B cell (primary cell): Measurements from ENCODE around the gene PFDN2. TPM values are rescaled to one million over a fixed set of nuclear protein-coding genes. Genes with fewer than 3 reads are reported as not detected.

Source experiments
- ATAC-seq: fragments of 200-7000 bp; cut with Tn5 transposase; one replicate; pipeline ENCODE4 v1.10.0; 2021; ENCODE audit warnings: low read depth, mild to moderate bottlenecking, moderate number of reproducible peaks, moderate library complexity
- CTCF ChIA-PET: fragments of 350-600 bp; sonication (Branson Sonifier 250); formaldehyde crosslinking; loops from one replicate; lab custom pipeline; 2021; ENCODE audit warnings: antibody characterized with exemption, inconsistent platforms; lab: Charles Lee
- POLR2A ChIA-PET: fragments of 350-600 bp; sonication (Branson Sonifier 250); formaldehyde crosslinking; loops from one replicate; lab custom pipeline; 2021; ENCODE audit warnings: antibody characterized with exemption; lab: Charles Lee
- DNase-seq: peaks from one replicate; pipeline ENCODE4 v3.0.0; 2013
- H2AFZ ChIP-seq: 2 replicates; pipeline ENCODE4 v1.6.1; 2012; ENCODE audit warnings: mild to moderate bottlenecking, low read depth, low read length; ENCODE audit not compliant: insufficient read depth, poor library complexity, severe bottlenecking
- H3K27ac ChIP-seq, 2 donors: 1 replicate in 1 of 2; 2 replicates in 1 of 2; pipeline ENCODE4 v1.5.1; 2012 to 2013; ENCODE audit warnings: low read length in 2 of 2, mild to moderate bottlenecking in 2 of 2, moderate library complexity in 1 of 2
- H3K27me3 ChIP-seq, 4 experiments: fragments of 200-600 bp in 1 of 4; sonication (generic) in 1 of 4; replicated peaks in 1 of 4; 1 replicate in 2 of 4; 2 replicates in 2 of 4; pipeline versions ENCODE4 v1.6.1 to v1.7.0; 2013 to 2016; ENCODE audit warnings: low read length in 3 of 4, mild to moderate bottlenecking in 2 of 4, mixed read lengths in 1 of 4, moderate library complexity in 1 of 4; ENCODE audit not compliant: insufficient read depth in 4 of 4, control insufficient read depth in 3 of 4; ENCODE audit errors: control extremely low read depth in 1 of 4
- H3K36me3 ChIP-seq, 2 experiments: replicated peaks in 1 of 2; 1 replicate in 1 of 2; 2 replicates in 1 of 2; pipeline versions ENCODE4 v1.6.1 to v1.7.1; 2013; ENCODE audit warnings: low read length in 1 of 2; ENCODE audit not compliant: insufficient read depth in 2 of 2, control insufficient read depth in 1 of 2; ENCODE audit errors: control extremely low read depth in 1 of 2, extremely low read depth in 1 of 2
- H3K4me1 ChIP-seq, 2 donors: fragments of 200-600 bp in 1 of 2; sonication (generic) in 1 of 2; 1 replicate in 1 of 2; 2 replicates in 1 of 2; pipeline versions ENCODE4 v1.5.1 to v1.6.1; 2013 to 2017; ENCODE audit warnings: low read length in 2 of 2; ENCODE audit not compliant: control insufficient read depth in 2 of 2, insufficient read depth in 2 of 2
- H3K4me2 ChIP-seq: replicated peaks from 2 replicates; pipeline ENCODE3; 2012; ENCODE audit warnings: mild to moderate bottlenecking, low read depth, low read length; ENCODE audit not compliant: poor library complexity, severe bottlenecking
- H3K4me3 ChIP-seq, 5 experiments: fragments of 200-600 bp in 1 of 5; sonication (generic) in 1 of 5; 1 replicate in 3 of 5; 2 replicates in 2 of 5; pipeline versions ENCODE4 v1.5.1 to v1.7.0; 2011 to 2016; ENCODE audit warnings: low read length in 4 of 5, mild to moderate bottlenecking in 4 of 5, low read depth in 2 of 5, control low read depth in 1 of 5, moderate library complexity in 1 of 5; ENCODE audit not compliant: insufficient read depth in 1 of 5; ENCODE audit errors: control extremely low read depth in 1 of 5, extremely low read depth in 1 of 5
- H3K79me2 ChIP-seq: fragments of 200-600 bp; sonication (generic); one replicate; pipeline ENCODE4 v1.6.0; 2016; ENCODE audit warnings: low read length; ENCODE audit not compliant: control insufficient read depth, insufficient read depth
- H3K9ac ChIP-seq: fragments of 200-600 bp; sonication (generic); 2 replicates; pipeline ENCODE4 v1.6.1; 2017; ENCODE audit warnings: mild to moderate bottlenecking, low read length, moderate library complexity
- H3K9me3 ChIP-seq, 3 donors: one replicate each; pipeline versions ENCODE4 v1.6.1 to v1.7.1; 2013; ENCODE audit warnings: low read length in 2 of 3; ENCODE audit not compliant: control insufficient read depth in 2 of 3, insufficient read depth in 1 of 3; ENCODE audit errors: control extremely low read depth in 1 of 3
- H4K20me1 ChIP-seq: 2 replicates; pipeline ENCODE4 v1.6.0; 2012; ENCODE audit warnings: mild to moderate bottlenecking, low read length; ENCODE audit not compliant: insufficient read depth, control insufficient read depth, poor library complexity, severe bottlenecking
- H3K27ac Mint-ChIP-seq: one replicate; pipeline ENCODE4 v1.8.0; 2021; ENCODE audit warnings: mixed read lengths
- H3K27me3 Mint-ChIP-seq: one replicate; pipeline ENCODE4 v1.8.0; 2021; ENCODE audit warnings: mixed read lengths
- H3K4me1 Mint-ChIP-seq: one replicate; pipeline ENCODE4 v1.8.0; 2021; ENCODE audit warnings: mixed read lengths
- H3K4me3 Mint-ChIP-seq: one replicate; pipeline ENCODE4 v1.8.0; 2021; ENCODE audit warnings: mixed read lengths
- H3K9me3 Mint-ChIP-seq: one replicate; pipeline ENCODE4 v1.8.0; 2022; ENCODE audit warnings: mixed read lengths; ENCODE audit not compliant: insufficient read depth
- EZH2 ChIP-seq: IDR thresholded peaks from 2 replicates; pipeline ENCODE4 v1.6.1; 2012; ENCODE audit warnings: borderline replicate concordance, low read depth, mild to moderate bottlenecking, moderate library complexity, low read length; ENCODE audit not compliant: insufficient read depth, poor library complexity, severe bottlenecking
- WGBS: methylation state at CpG from one replicate; pipeline ENCODE4 v1.1.5; 2013; ENCODE audit warnings: missing lambda C conversion rate; ENCODE audit not compliant: insufficient coverage; 5-methylcytosine and 5-hydroxymethylcytosine counted together
- intact Hi-C: fragments of 100-400 bp; cut with micrococcal nuclease; formaldehyde crosslinking; loops from one replicate; pipeline ENCODE4 v1.10.0; 2022
- polyA plus RNA-seq: library from polyadenylated mRNA; depleted of rRNA; stranded (reverse); fragments of >200 nt; gene quantifications from 2 replicates; pipeline ENCODE4 v1.2.3, GENCODE V29; 2012
- total RNA-seq, 2 donors: library from RNA; stranded (reverse); fragments of 120-200 nt in 1 of 2; gene quantifications; 1 replicate in 1 of 2; 2 replicates in 1 of 2; pipeline versions ENCODE4 v1.2.3 to v1.2.4, GENCODE V29; 2013 to 2022
- TF ChIP-seq, protein P1 (sequence below): fragments of 200-600 bp; IDR thresholded peaks from one replicate; pipeline ENCODE4 v1.8.0; 2022; ENCODE audit warnings: antibody characterized with exemption, mild to moderate bottlenecking

The PFDN2 gene
- total and polyA plus RNA-seq, 2 donors (not counting 1 experiment from before 2014, with no cell fraction given): 29.9 to 43.2 TPM

DNA sequence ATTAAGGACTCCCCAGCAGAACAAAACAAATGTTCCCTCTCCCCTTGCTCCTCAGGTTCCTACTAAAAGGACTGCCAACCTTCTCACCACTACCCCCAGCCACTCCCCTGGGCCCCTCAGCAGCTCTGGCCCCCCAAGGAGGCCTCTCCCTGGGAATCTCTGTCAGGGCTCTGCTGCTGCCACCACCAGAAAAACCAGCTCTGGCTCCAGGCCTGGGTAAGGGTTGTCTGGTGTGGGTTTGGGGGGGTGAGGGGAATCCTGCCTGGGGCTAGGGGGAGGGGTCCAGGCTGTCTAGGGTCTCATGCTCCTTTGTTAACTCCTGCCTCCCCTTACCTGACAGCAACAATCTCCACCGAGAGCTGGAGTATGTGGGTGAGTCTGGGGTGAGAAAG lies 33.2 kb downstream of the PFDN2 start:
- Histone ChIP-seq H3K9me3 (no peaks in the 10 kb centered on the region), H3K36me3 (no peaks in the 10 kb centered on the region), H3K9ac (no peak overlapping the region), H3K4me3 (no peak overlapping the region), H3K27me3 (no peaks in the 10 kb centered on the region), H4K20me1 (no peaks in the 10 kb centered on the region), H3K79me2 (no peaks in the 10 kb centered on the region), H3K27ac (no peak overlapping the region), H3K4me1 (no peaks in the 10 kb centered on the region), H2AFZ (no peak overlapping the region), H3K4me2 (no peak overlapping the region)
- no peak for TF ChIP-seq EZH2
- TF ChIP-seq, protein P1, sequence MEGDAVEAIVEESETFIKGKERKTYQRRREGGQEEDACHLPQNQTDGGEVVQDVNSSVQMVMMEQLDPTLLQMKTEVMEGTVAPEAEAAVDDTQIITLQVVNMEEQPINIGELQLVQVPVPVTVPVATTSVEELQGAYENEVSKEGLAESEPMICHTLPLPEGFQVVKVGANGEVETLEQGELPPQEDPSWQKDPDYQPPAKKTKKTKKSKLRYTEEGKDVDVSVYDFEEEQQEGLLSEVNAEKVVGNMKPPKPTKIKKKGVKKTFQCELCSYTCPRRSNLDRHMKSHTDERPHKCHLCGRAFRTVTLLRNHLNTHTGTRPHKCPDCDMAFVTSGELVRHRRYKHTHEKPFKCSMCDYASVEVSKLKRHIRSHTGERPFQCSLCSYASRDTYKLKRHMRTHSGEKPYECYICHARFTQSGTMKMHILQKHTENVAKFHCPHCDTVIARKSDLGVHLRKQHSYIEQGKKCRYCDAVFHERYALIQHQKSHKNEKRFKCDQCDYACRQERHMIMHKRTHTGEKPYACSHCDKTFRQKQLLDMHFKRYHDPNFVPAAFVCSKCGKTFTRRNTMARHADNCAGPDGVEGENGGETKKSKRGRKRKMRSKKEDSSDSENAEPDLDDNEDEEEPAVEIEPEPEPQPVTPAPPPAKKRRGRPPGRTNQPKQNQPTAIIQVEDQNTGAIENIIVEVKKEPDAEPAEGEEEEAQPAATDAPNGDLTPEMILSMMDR: no peak
- Mint-ChIP-seq H3K4me3 (no peak overlapping the region), H3K9me3 (no peaks in the 10 kb centered on the region), H3K4me1 (no peaks in the 10 kb centered on the region), H3K27ac (no peak overlapping the region), H3K27me3 (peaks cover 7% of the 10 kb centered on the region)
- DNase-seq: no peak
- POLR2A ChIA-PET: no interaction called here
- no peak for ATAC-seq
- intact Hi-C loops: no loop called here
- no CpG with 5 or more reads among the region's 1 CpG for WGBS
- CTCF ChIA-PET: interaction anchor here (1.1 kb wide), 1 partner anchor 14 kb away, joined by 4 read pairs; no protein-coding TSS in a partner anchor

DNA sequence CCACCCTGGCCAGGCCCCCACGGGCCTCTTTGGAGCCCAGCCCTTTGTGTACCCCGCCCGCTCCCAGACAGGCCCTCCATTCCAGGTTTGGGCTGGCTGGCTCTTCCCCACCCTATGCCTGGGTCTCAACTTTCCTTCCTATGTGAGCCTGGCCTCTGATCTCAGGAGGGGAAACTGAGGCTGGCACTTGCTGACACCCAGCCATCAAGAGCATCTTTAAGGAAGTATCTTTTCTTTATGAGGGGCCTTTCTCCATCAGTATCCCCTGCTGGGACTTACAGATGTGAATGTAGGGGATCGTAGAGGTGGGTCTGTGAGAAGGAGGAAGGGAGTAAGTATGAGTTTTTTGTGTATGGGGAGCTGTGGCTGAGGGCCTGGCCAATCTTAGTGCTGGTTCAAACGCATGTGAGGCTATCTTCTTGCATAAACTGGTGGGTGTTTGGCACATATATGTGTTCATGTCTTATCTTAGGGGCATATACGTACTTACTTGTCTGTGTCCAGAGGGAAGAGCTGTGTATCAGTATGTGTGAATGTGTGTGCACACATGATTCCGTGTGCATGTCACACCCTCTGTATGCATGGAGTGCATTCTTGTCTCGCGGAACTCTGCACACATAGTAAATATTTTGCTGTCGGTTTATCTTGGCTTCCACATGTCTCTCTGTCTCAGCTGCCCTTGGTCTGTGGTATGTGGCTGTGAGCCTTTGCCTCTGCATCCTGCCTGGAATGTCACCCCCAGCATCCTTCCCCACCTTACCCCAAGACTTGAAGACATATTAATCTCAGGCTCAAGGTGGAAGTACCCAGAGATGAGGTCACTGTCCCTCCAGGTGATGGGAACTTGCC lies 33.9 kb downstream of the PFDN2 start:
- H3K27me3 Mint-ChIP-seq: peaks cover 7% of the 10 kb centered on the region

More for the DNA sequence above, 33.9 kb downstream of the PFDN2 start:
- no peak overlapping the region for H3K9ac ChIP-seq
- CTCF ChIA-PET: no interaction called here
- H3K4me3 ChIP-seq: no peak overlapping the region
- H4K20me1 ChIP-seq: no peaks in the 10 kb centered on the region
- H2AFZ ChIP-seq: no peak overlapping the region
- Mint-ChIP-seq H3K4me3 (no peak overlapping the region), H3K27ac (no peak overlapping the region), H3K9me3 (no peaks in the 10 kb centered on the region), H3K4me1 (no peaks in the 10 kb centered on the region)
- POLR2A ChIA-PET: no interaction called here
- no peaks in the 10 kb centered on the region for H3K36me3 ChIP-seq
- H3K4me2 ChIP-seq: no peak overlapping the region
- no peak overlapping the region for H3K27ac ChIP-seq
- no peaks in the 10 kb centered on the region for H3K9me3 ChIP-seq
- H3K27me3 ChIP-seq: no peaks in the 10 kb centered on the region
- no peaks in the 10 kb centered on the region for H3K4me1 ChIP-seq
- ATAC-seq (no peak), DNase-seq (no peak)
- intact Hi-C loops: no loop called here
- TF ChIP-seq, protein P1: no peak
- TF ChIP-seq EZH2: no peak
- H3K79me2 ChIP-seq: no peaks in the 10 kb centered on the region
- 87% methylated on average over 10 of the region's 10 CpGs for WGBS
